Fibroblast of pulmonary artery (primary cell): ENCODE results near the gene PRSS50.

Experiments used
- DNase-seq: peaks from one replicate; pipeline ENCODE4 v3.0.0-alpha.2; 2010; ENCODE audit warnings: low read depth
- H3K4me3 ChIP-seq: replicated peaks from 2 replicates; pipeline ENCODE4 v1.5.1; 2011; ENCODE audit warnings: low read depth, mild to moderate bottlenecking, control low read depth, low read length, moderate library complexity
- CTCF ChIP-seq: IDR thresholded peaks from 2 replicates; pipeline ENCODE4 v1.5.1; 2011; ENCODE audit warnings: mild to moderate bottlenecking, control low read depth, low read length, inconsistent platforms; ENCODE audit errors: missing control alignments

The PRSS50 gene

DNA sequence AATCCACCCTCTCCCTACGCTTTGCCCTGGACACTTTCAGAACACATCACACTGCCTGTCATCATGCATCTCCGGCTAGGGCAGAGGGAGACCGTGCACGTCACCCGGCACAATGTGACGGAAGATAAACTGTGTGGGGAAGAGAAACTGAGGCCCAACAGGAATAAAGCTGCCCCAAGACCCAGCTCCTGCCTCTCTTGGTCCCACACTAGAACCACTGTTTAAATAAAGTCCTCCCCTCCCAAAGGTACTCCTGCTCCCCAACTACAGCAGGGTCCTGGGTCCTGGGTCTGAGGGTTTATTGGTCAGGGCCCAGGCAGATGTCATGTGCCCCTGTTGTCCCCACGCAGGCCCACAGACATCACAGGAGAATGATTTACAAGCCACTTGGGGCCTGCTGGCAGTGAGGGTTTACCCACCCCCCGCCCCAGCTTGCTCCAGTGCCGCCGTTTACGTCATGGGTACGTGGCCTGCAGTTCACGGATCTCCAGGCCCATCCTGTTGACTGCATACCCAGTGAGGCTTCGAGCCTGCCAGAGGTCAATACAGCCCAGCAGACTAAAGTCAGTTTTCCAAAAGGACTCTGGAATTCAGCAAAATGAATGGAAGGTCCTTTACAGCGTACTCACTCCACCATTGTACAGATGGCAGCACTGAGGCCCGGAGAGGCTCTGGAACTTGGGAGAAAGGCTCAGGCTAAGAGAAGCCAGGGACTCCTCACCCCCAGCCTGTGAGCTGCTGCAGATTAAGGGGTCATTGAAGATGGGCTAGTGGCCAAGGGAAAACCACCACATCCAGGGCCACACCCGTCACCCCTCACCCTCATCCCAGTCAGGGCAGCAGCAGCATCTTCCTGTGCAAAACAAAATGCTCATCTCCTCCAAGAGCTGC lies 47.4 kb downstream of the PRSS50 start:
- H3K4me3 ChIP-seq = no peak overlapping the region
- TF ChIP-seq CTCF = no peak
- no peak for DNase-seq

DNA sequence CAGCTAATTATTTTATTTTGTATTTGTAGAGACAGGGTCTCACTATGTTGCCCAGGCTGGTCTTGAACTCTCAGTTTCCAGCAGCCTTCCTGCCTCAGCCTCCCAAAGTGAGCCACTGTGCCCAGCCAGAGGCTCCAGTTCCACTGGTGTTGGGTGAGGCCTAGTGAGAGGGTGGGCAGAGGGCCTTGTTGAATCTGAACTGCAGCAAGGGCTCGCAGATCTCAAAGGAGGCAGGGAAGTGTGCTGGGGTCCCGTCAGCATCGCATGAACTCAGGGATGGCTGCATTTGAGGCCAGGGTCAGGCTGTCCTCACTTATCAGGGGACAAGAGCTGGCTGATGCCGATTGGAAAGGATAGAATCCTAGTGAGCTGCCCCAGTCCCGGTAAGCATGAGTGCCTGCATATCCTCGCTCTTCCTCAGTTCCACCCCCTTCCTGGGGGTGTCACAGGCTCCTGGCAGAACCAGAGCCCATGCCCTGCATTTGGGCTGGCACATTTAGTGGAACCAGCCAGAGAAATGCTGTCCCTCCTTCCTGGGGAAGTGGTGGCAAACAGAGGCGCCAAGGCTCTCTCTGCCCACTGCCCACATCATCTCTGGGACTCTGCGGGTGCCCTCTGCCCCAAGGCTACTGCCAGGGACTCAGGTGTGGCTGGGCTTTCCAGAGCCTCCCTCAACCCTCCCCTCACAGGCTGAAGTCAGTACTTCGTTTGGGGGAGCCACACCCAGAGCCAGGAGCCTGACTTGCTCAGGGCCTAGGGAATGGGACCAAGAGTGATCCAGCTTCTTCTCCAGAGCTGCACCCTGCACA lies 48.3 kb downstream of the PRSS50 start:
- no peak for DNase-seq
- no peak for TF ChIP-seq CTCF
- H3K4me3 ChIP-seq = no peak overlapping the region

DNA sequence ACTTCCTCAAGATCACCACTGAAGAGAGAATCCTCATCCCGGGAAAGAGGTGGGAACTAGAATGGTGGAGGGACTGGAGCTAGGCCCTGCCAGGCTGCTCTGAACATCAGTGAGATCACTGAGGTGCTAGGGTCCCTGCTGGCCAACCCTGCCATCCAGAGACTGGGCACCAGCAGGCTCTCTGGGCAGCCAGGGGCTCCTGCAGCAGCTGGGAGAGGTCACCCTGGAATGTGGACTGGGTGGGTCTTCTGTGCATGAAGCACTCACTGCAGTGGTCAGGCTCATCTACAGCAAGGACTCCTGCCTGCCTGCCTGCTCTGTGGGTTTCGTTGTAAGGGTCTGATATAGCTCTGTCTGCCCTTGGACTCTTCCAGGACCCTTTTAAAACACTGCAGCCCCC lies 49.1 kb downstream of the PRSS50 start:
- DNase-seq = no peak
- no peak for TF ChIP-seq CTCF
- H3K4me3 ChIP-seq = no peak overlapping the region

GRCh38 chr3:46668116-46668515 lies 49.6 kb downstream of the PRSS50 start:
- no peak for TF ChIP-seq CTCF
- H3K4me3 ChIP-seq = no peak overlapping the region

DNA sequence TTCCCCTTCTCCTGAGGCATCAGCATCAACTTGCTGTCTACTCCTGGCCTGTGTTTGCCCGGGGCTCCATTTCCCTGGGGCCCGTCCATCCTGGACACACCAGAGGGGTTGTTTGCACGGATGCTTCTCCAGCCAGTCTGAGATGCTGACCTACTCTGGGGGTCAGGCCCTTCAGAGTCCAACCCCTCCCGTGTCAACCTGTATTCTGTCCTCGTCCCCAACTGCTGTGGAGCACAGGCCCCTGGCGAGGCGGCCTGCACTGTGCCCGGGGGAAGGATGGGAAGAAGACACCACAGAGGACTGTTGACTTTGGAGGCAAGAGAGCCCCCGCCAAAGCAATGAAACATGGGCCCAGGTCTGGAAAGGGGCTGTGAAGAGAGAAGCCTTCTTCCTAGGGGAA lies 50.0 kb downstream of the PRSS50 start:
- no peak overlapping the region for H3K4me3 ChIP-seq
- no peak for DNase-seq
- no peak for TF ChIP-seq CTCF

More at GRCh38 chr3:46668116-46668515, 49.6 kb downstream of the PRSS50 start:
- no peak for DNase-seq

- TF ChIP-seq CTCF = no peak
- no peak overlapping the region for H3K4me3 ChIP-seq
- DNase-seq = no peak
Observed at GRCh38 chr3:46667061-46667621, 50.5 kb downstream of the PRSS50 start.
